DND-41 (cell line): ENCODE measurements around the gene JARID2.

Experiments
- ATAC-seq: fragments of 200-7000 bp; cut with Tn5 transposase; 3 replicates; pipeline ENCODE4 v1.9.1; 2021; ENCODE audit warnings: low read depth; ENCODE audit not compliant: insufficient read depth
- DNase-seq: peaks from one replicate; pipeline ENCODE4 v3.0.0-alpha.2; 2020
- H2AFZ ChIP-seq: 2 replicates; pipeline ENCODE4 v1.6.0; 2012; ENCODE audit warnings: low read depth, low read length
- H3K27ac ChIP-seq: 2 replicates; pipeline ENCODE4 v1.5.1; 2012; ENCODE audit warnings: low read length, inconsistent platforms
- H3K27me3 ChIP-seq: fragments of 200-600 bp; sonication (generic); 2 replicates; pipeline ENCODE4 v1.6.0; 2012; ENCODE audit warnings: low read length, mild to moderate bottlenecking, inconsistent platforms; ENCODE audit not compliant: insufficient read depth, poor library complexity
- H3K36me3 ChIP-seq: 2 replicates; pipeline ENCODE4 v1.5.1; 2012; ENCODE audit warnings: low read length, inconsistent platforms; ENCODE audit not compliant: insufficient read depth
- H3K4me1 ChIP-seq: 2 replicates; pipeline ENCODE4 v1.5.1; 2012; ENCODE audit warnings: mild to moderate bottlenecking, low read length; ENCODE audit not compliant: insufficient read depth
- H3K4me2 ChIP-seq: 2 replicates; pipeline ENCODE4 v1.6.0; 2012; ENCODE audit warnings: mild to moderate bottlenecking, moderate library complexity, low read length, inconsistent platforms; ENCODE audit not compliant: insufficient read depth
- H3K4me3 ChIP-seq, 2 experiments: fragments of 200-600 bp in 1 of 2; shearing (Covaris generic) in 1 of 2; 2 replicates each; pipeline ENCODE4 v1.5.1; 2012 to 2016; ENCODE audit warnings: inconsistent platforms in 2 of 2, low read length in 2 of 2, mild to moderate bottlenecking in 2 of 2, low read depth in 1 of 2, moderate library complexity in 1 of 2
- H3K79me2 ChIP-seq: 2 replicates; pipeline ENCODE4 v1.6.0; 2012; ENCODE audit warnings: low read length, inconsistent platforms; ENCODE audit not compliant: insufficient read depth
- H3K9ac ChIP-seq: 2 replicates; pipeline ENCODE4 v1.6.0; 2012; ENCODE audit warnings: low read depth, mild to moderate bottlenecking, inconsistent platforms, low read length, moderate library complexity
- H3K9me3 ChIP-seq: 2 replicates; pipeline ENCODE4 v1.5.1; 2012; ENCODE audit warnings: low read length, moderate library complexity, mild to moderate bottlenecking, inconsistent platforms; ENCODE audit not compliant: insufficient read depth, severe bottlenecking
- H4K20me1 ChIP-seq: 2 replicates; pipeline ENCODE4 v1.6.0; 2012; ENCODE audit warnings: low read length; ENCODE audit not compliant: insufficient read depth
- EZH2 ChIP-seq: IDR thresholded peaks from 3 replicates; pipeline ENCODE4 v1.6.1; 2012; ENCODE audit warnings: borderline replicate concordance, low read depth, mild to moderate bottlenecking, moderate library complexity, low read length, inconsistent platforms; ENCODE audit not compliant: severe bottlenecking
- TF ChIP-seq, protein P1 (sequence below): IDR thresholded peaks from 2 replicates; pipeline ENCODE4 v1.5.1; 2012; ENCODE audit warnings: borderline replicate concordance, low read length, moderate library complexity, mild to moderate bottlenecking; ENCODE audit not compliant: poor library complexity, severe bottlenecking; ENCODE audit errors: extremely low read depth

The JARID2 gene

GRCh38 chr6:15519681-15520080 is 273.8 kb downstream of the JARID2 start:
- Histone ChIP-seq H3K27me3 (no peaks in the 10 kb centered on the region), H3K27ac (no peak overlapping the region), H3K79me2 (no peaks in the 10 kb centered on the region), H3K4me2 (no peak overlapping the region), H4K20me1 (peaks cover 11% of the 10 kb centered on the region), H3K4me1 (no peaks in the 10 kb centered on the region), H3K9me3 (no peaks in the 10 kb centered on the region), H3K4me3 (no peak overlapping the region), H2AFZ (no peak overlapping the region), H3K9ac (no peak overlapping the region), H3K36me3 (peaks cover 90% of the 10 kb centered on the region)
- DNase-seq (no peak), ATAC-seq (no peak)
- TF ChIP-seq EZH2 = no peak
- TF ChIP-seq, protein P1, sequence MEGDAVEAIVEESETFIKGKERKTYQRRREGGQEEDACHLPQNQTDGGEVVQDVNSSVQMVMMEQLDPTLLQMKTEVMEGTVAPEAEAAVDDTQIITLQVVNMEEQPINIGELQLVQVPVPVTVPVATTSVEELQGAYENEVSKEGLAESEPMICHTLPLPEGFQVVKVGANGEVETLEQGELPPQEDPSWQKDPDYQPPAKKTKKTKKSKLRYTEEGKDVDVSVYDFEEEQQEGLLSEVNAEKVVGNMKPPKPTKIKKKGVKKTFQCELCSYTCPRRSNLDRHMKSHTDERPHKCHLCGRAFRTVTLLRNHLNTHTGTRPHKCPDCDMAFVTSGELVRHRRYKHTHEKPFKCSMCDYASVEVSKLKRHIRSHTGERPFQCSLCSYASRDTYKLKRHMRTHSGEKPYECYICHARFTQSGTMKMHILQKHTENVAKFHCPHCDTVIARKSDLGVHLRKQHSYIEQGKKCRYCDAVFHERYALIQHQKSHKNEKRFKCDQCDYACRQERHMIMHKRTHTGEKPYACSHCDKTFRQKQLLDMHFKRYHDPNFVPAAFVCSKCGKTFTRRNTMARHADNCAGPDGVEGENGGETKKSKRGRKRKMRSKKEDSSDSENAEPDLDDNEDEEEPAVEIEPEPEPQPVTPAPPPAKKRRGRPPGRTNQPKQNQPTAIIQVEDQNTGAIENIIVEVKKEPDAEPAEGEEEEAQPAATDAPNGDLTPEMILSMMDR = no peak

GRCh38 chr6:15520626-15521203 is 274.8 kb downstream of the JARID2 start:
- no peaks in the 10 kb centered on the region for H3K4me1 ChIP-seq
- H3K79me2 ChIP-seq = no peaks in the 10 kb centered on the region
- no peak overlapping the region for H2AFZ ChIP-seq
- no peak for TF ChIP-seq EZH2
- TF ChIP-seq, protein P1 = no peak
- H3K9ac ChIP-seq = no peak overlapping the region
- no peaks in the 10 kb centered on the region for H3K27me3 ChIP-seq
- no peak overlapping the region for H3K27ac ChIP-seq
- H4K20me1 ChIP-seq = peaks cover 11% of the 10 kb centered on the region
- H3K4me2 ChIP-seq = no peak overlapping the region
- H3K9me3 ChIP-seq = no peaks in the 10 kb centered on the region
- no peak overlapping the region for H3K4me3 ChIP-seq
- no peak for DNase-seq
- no peak for ATAC-seq
- peaks cover 96% of the 10 kb centered on the region for H3K36me3 ChIP-seq

DNA sequence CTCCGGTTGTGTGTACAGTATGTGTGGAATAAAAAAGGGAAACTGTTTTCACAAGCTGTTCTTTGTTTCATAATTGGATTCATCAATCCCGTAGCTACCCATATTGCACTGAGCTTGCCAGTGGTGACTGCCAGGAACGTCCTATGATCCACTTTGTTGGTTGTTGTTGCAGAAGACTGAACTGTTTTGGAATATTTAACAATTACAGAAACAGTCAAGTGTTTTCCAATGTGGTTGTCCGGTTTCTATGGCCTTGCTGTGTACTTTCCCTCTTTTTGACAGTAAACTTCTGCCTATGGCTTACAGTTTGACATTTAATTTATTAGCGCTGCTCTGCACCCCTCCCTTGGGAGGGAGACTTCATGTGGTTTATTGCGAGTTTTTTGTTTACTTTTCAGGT is 275.7 kb downstream of the JARID2 start:
- Histone ChIP-seq H3K4me2 (no peak overlapping the region), H3K27ac (no peak overlapping the region), H4K20me1 (peaks cover 11% of the 10 kb centered on the region), H3K36me3 (peaks cover 97% of the 10 kb centered on the region), H3K4me1 (no peaks in the 10 kb centered on the region), H3K27me3 (no peaks in the 10 kb centered on the region), H3K9me3 (no peaks in the 10 kb centered on the region), H3K9ac (no peak overlapping the region), H2AFZ (no peak overlapping the region), H3K79me2 (no peaks in the 10 kb centered on the region), H3K4me3 (no peak overlapping the region)
- TF ChIP-seq EZH2 = no peak
- TF ChIP-seq, protein P1 = no peak
- DNase-seq = no peak
- no peak for ATAC-seq

DNA sequence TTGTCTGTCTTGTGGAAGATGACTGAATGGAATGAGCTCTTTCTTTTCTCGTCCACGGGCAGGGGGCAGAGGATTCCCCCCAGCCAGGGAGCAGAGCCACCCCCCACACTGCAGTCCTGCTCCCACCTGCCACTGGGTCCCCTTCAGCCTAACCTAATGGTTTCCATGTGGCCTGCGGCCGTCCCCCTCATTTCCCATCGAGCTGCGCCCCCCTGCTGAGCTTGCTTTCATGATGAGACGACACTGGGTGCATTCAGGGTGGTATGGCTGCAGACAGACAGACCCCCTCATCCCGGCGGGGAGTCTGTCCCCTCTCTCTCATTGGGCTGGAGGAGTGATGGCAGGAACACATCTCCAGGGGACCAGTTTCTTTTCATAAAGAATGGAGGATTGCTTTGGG is 276.2 kb downstream of the JARID2 start:
- Histone ChIP-seq H3K79me2 (no peaks in the 10 kb centered on the region), H3K4me3 (no peak overlapping the region), H4K20me1 (peaks cover 11% of the 10 kb centered on the region), H3K27ac (no peak overlapping the region), H3K4me2 (no peak overlapping the region), H3K9ac (no peak overlapping the region), H3K27me3 (no peaks in the 10 kb centered on the region), H2AFZ (no peak overlapping the region), H3K9me3 (no peaks in the 10 kb centered on the region), H3K4me1 (no peaks in the 10 kb centered on the region), H3K36me3 (peaks cover 95% of the 10 kb centered on the region)
- TF ChIP-seq, protein P1 = no peak
- TF ChIP-seq EZH2 = no peak
- no peak for ATAC-seq
- DNase-seq = no peak
